GM12872 (cell line): ENCODE data around the gene TMEM50B.

ENCODE experiments used
- TF ChIP-seq, protein P1 (sequence below): IDR thresholded peaks from 3 replicates; pipeline ENCODE4 v1.5.1; 2011; ENCODE audit warnings: low read depth, mild to moderate bottlenecking, low read length, moderate library complexity; ENCODE audit not compliant: insufficient read depth

The TMEM50B gene

DNA sequence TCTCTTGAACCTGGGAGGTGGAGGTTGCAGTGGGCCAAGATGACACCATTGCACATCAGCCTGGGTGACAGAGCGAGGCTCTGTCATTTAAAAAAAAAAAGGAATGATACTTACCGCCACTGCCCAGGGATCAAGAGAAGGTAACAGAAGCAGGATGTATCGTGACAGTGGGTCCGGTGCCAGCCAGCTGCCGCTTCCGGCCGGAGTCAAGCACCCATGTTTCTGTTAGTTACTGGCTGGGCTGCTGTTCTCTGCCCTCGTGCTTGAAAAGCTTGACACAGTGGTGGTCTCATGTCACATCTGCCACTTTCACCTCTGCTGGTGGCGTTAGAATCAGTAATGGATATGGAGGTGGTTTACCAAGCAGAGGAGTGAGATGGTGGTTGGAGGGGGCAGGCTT is 55.6 kb downstream of the TMEM50B start:
- TF ChIP-seq, protein P1, sequence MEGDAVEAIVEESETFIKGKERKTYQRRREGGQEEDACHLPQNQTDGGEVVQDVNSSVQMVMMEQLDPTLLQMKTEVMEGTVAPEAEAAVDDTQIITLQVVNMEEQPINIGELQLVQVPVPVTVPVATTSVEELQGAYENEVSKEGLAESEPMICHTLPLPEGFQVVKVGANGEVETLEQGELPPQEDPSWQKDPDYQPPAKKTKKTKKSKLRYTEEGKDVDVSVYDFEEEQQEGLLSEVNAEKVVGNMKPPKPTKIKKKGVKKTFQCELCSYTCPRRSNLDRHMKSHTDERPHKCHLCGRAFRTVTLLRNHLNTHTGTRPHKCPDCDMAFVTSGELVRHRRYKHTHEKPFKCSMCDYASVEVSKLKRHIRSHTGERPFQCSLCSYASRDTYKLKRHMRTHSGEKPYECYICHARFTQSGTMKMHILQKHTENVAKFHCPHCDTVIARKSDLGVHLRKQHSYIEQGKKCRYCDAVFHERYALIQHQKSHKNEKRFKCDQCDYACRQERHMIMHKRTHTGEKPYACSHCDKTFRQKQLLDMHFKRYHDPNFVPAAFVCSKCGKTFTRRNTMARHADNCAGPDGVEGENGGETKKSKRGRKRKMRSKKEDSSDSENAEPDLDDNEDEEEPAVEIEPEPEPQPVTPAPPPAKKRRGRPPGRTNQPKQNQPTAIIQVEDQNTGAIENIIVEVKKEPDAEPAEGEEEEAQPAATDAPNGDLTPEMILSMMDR, result no peak

DNA sequence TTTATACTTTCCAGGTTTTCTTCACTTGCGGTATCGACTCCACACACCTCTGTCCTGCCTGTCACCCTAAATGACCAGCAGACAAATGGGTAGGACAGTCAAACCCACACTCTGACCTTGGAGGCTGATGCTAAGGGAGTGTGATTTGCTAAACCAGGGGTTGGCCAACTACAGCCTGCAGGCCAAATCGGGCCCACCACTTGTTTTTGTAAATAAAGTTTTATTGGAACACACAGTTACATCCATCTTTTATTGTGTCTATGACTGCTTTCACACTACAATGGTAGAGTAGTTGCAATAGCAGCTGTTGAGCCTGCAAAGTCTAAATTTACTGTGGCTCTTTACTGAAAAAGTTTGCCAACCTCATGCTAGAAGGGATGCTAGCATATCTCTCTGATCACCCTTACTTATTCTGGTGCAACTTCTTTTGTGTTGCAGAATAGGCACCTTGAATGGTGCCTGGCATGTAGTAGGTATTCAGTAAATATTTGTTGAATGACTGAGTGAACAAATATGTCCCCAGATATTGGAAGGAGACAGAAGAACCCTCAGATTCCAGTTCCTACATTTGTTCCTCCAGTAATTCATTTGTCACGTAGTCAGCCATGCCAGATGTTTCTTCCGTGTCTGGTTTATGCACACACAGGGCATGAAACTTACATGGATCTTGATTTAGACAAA is 57.9 kb downstream of the TMEM50B start:
- TF ChIP-seq, protein P1, result no peak

DNA sequence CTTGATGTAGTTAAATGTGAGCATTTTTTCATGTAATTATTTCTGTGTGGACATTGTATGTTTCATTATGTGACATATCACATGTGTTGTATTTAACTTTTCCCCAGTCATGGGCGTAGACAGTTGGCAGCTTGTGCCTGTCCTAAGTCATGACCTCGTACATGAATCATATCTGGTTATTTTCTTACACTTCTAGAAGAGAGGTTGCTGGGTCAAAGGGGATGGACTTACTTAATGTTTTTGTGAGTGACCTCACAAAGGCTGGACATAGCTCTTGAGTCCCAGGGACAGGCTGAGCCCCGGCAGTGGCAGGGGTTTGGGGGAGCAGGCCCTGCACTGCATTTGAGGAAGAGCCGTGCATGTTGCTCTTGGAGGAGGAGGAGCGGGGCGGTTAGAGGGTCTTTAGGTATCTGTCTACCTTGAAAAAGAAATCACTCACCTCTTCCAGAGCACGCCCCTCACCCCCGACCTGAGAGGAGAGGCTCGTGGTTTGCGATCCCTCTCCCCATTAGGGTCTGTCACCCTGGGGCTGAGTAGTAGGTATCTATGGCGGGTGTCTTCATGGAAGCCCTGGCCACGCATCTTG is 60.1 kb downstream of the TMEM50B start:
- TF ChIP-seq, protein P1, result no peak

DNA sequence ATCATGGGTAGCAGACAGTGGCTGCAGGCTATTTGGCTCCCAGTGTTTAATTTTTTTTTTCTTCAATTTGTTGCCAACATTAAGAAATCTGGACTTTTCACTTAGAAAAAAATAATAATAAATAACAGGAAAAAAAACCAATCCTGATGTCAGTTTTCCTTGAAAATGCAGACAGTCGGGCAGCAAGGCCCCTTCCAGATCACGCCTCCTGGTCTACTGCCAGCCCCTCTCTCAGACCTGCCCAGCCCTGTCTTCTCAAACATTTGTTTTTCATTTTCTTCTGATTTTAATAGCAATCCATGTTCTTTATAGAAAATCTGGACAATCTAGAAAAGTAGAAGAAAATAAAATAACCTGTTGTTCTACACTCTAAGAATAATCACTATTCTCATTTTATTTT is 61.1 kb downstream of the TMEM50B start:
- TF ChIP-seq, protein P1, result no peak

DNA sequence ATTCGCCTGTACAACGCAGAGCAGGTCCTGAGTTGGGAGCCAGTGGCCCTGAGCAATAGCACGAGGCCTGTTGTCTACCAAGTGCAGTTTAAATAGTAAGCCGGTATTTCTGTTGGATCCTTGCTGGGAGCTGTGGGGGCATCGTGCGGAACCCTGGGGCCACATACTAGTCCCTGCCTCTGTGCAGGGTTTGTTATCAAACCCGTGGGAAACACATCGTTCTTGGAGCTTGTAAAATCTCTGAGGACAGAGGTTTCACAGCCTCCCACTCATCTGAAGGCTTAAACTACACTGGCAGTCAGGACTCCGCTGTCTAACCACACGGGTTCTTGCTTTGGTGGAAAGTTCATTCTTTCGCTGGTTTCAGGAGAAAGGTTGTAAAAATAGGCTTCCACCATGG is 64.8 kb downstream of the TMEM50B start:
- TF ChIP-seq, protein P1, result no peak

DNA sequence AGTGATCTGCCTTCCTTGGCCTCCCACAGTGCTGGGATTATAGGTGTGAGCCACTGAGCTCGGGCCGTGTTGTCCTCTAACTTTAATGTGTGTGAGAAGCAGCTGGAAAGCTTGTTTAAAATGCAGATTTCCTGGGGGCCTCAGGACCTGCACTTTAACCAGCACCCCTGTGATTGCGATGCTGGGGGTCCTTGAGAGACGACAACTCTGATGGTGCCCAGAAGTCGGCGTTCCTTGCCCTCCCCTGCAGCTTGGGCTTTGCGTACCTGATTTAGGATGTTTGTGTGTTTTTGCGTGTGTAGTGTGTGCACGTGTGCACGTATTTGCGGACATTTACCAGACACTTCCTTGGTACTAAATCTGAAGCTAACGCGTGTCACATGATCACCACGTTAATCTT is 65.7 kb downstream of the TMEM50B start:
- TF ChIP-seq, protein P1, result no peak

DNA sequence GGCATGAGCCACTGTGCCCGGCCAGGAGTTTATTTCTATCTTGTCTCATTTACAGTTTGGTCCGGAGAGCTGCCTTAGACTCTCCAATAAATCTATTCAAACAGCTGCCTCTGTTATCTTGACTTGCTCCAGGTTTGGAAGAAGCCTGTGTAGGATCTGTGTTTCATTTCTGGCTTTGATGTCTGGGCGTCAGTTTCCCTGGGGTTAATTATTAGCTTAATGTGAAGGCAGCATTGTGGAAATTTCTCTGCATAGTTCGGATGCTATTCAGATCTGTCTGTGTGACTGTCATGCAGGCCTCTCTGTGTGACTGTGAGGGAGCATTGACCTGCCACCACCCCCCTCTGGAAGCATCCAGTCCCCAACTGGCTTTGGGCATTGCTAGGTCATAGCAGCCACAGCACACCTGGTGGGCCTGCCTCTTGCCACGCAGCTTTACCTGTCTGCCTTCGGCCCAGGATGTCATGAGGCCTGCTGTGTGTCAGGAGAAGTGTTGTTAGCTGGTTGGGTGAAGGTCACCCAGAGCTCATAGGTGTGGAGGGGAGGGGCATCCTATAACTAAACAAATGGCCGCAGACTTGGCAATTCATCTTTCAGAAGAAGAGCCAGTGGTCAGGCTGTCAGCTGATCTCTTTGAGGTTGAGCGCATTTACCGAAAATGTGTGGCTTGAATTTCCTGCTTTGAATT is 66.8 kb downstream of the TMEM50B start:
- TF ChIP-seq, protein P1, result no peak
